A549 (cell line): ENCODE measurements around the gene OR2S2.

Experiments
- CEBPB ChIP-seq, 2 experiments: fragments of >200 bp in 1 of 2; sonication (Bioruptor Twin) in 1 of 2; formaldehyde crosslinking in 1 of 2; IDR thresholded peaks; 2 replicates each; pipeline ENCODE4 v1.6.1; 2012 to 2016
- CTCF ChIP-seq: fragments of >200 bp; sonication (Bioruptor Twin); formaldehyde crosslinking; IDR thresholded peaks from 3 replicates; pipeline ENCODE4 v1.5.1; 2016
- HDAC2 ChIP-seq: fragments of 200-600 bp; sonication (generic); IDR thresholded peaks from 2 replicates; pipeline ENCODE4 v1.6.1; 2016
- HOXB5 ChIP-seq: fragments of 250-450 bp; sonication (Bioruptor Pico); IDR thresholded peaks from 2 replicates; pipeline ENCODE4 v1.5.0; 2020; ENCODE audit warnings: mild to moderate bottlenecking, moderate library complexity
- NFE2L2 ChIP-seq: fragments of 150-350 bp; conservative IDR thresholded peaks from 2 replicates; pipeline ENCODE4 v1.6.1; 2014; ENCODE audit warnings: low read length
- NPAS2 ChIP-seq: fragments of 250-450 bp; sonication (Bioruptor Pico); IDR thresholded peaks from 2 replicates; pipeline ENCODE4 v1.8.0; 2022; ENCODE audit warnings: mild to moderate bottlenecking, moderate library complexity, borderline replicate concordance
- NR3C1 ChIP-seq: fragments of >200 bp; sonication (Bioruptor Twin); formaldehyde crosslinking; IDR thresholded peaks from 3 replicates; pipeline ENCODE4 v1.6.1; 2017
- POLR2A ChIP-seq: IDR thresholded peaks from 2 replicates; pipeline ENCODE4 v1.6.1; 2012; ENCODE audit warnings: mild to moderate bottlenecking, low read length
- RAD21 ChIP-seq, 2 experiments: fragments of >200 bp in 1 of 2; sonication (Bioruptor Twin) in 1 of 2; formaldehyde crosslinking in 1 of 2; IDR thresholded peaks in 1 of 2; conservative IDR thresholded peaks in 1 of 2; 2 replicates in 1 of 2; 3 replicates in 1 of 2; pipeline ENCODE4 v1.6.1; 2012 to 2018; ENCODE audit warnings: inconsistent platforms in 1 of 2
- RFX5 ChIP-seq: fragments of 450-650 bp; IDR thresholded peaks from 2 replicates; pipeline ENCODE4 v1.7.1; 2014; ENCODE audit warnings: antibody characterized with exemption, mild to moderate bottlenecking, moderate library complexity
- TF ChIP-seq, protein P1 (sequence below): IDR thresholded peaks from 2 replicates; pipeline ENCODE4 v1.6.1; 2012

DNA sequence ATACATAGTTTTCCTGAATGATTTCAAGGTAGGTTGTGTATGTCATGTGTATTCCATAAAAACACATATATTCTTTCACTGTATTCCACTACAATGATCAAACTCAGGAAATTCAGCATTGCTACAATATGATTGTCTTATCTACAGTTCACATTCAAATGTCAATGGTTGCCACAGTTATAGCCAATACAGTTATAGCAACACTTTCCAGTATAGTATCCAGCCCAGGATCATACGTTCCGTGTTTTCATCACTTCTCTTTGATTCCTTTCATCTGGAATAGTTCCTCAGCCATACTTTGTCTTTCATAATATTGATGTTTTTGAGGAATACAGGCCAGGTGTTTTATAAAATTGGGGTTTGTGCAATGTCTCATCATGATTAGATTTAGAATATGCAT is 9.5 kb downstream of the OR2S2 start:
- no peak for TF ChIP-seq HDAC2
- TF ChIP-seq POLR2A = no peak
- no peak for TF ChIP-seq RFX5
- TF ChIP-seq NFE2L2 = no peak
- TF ChIP-seq, protein P1, sequence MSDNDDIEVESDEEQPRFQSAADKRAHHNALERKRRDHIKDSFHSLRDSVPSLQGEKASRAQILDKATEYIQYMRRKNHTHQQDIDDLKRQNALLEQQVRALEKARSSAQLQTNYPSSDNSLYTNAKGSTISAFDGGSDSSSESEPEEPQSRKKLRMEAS = no peak
- no peak for TF ChIP-seq HOXB5 (CRISPR knock-in tag)
- no peak for TF ChIP-seq RAD21 (conservative IDR thresholded peaks at IDR 0.05 in 1 of 2, IDR thresholded peaks at IDR 0.05 in 1 of 2)
- TF ChIP-seq CEBPB (IDR thresholded peaks at IDR 0.05) = no peak
- no peak for TF ChIP-seq NPAS2
- no peak for TF ChIP-seq CTCF
- TF ChIP-seq NR3C1 = no peak
